ENCODE measurements around the gene CD69. TPM values are rescaled to one million over a fixed set of nuclear protein-coding genes. Genes with fewer than 3 reads are reported as not detected.
"Not testable (repeated sequence)": the region's sequence is repeated elsewhere in the genome, so short reads cannot be mapped to it uniquely, and the experiment has no call there.

The CD69 gene
- total RNA-seq, 1 donor from 2014 or later, result 72.2 TPM

GRCh38 chr12:9753073-9753472, 7.6 kb downstream of the CD69 start:
- H3K4me1 Mint-ChIP-seq (ENCODE audit: low read depth), result peaks cover 57% of the 10 kb centered on the region
- DNase-seq (ENCODE audit: low spot score), result no peak
- intact Hi-C loops (cut with micrococcal nuclease), result no loop called here
- peak overlapping the region; percentile 26 for H3K4me3 Mint-ChIP-seq (ENCODE audit: low read depth)
- H3K36me3 Mint-ChIP-seq (ENCODE audit: low read depth), result peaks cover 60% of the 10 kb centered on the region
- H3K27me3 Mint-ChIP-seq (ENCODE audit: low read depth), result no peaks in the 10 kb centered on the region
- H3K27ac Mint-ChIP-seq, result peak overlapping the region; percentile 14
- no peaks in the 10 kb centered on the region for H3K9me3 Mint-ChIP-seq

- Mint-ChIP-seq H3K4me1 (ENCODE audit: low read depth) (peaks cover 56% of the 10 kb centered on the region), H3K27me3 (ENCODE audit: low read depth) (no peaks in the 10 kb centered on the region), H3K4me3 (ENCODE audit: low read depth) (no peak overlapping the region), H3K27ac (peak overlapping the region; percentile 78), H3K36me3 (ENCODE audit: low read depth) (peaks cover 53% of the 10 kb centered on the region), H3K9me3 (no peaks in the 10 kb centered on the region)
- no peak for DNase-seq (ENCODE audit: low spot score)
- intact Hi-C loops (cut with micrococcal nuclease), result no loop called here
Measured at GRCh38 chr12:9752145-9752933, 8.4 kb downstream of the CD69 start.

GRCh38 chr12:9751204-9752144, 9.2 kb downstream of the CD69 start:
- Mint-ChIP-seq H3K4me3 (ENCODE audit: low read depth) (peak overlapping the region; percentile 63), H3K27me3 (ENCODE audit: low read depth) (no peaks in the 10 kb centered on the region), H3K9me3 (no peaks in the 10 kb centered on the region), H3K4me1 (ENCODE audit: low read depth) (peaks cover 53% of the 10 kb centered on the region), H3K27ac (peak overlapping the region; percentile 78), H3K36me3 (ENCODE audit: low read depth) (peaks cover 44% of the 10 kb centered on the region)
- intact Hi-C loops (cut with micrococcal nuclease), result no loop called here
- no peak for DNase-seq (ENCODE audit: low spot score)

GRCh38 chr12:9750276-9751203, 10.2 kb downstream of the CD69 start:
- Mint-ChIP-seq H3K9me3 (no peaks in the 10 kb centered on the region), H3K4me3 (ENCODE audit: low read depth) (no peak overlapping the region), H3K4me1 (ENCODE audit: low read depth) (peaks cover 48% of the 10 kb centered on the region)

GRCh38 chr12:9749640-9750039, 11.1 kb downstream of the CD69 start:
- Mint-ChIP-seq H3K27ac (no peak overlapping the region), H3K36me3 (ENCODE audit: low read depth) (peaks cover 27% of the 10 kb centered on the region), H3K27me3 (ENCODE audit: low read depth) (peaks cover 1% of the 10 kb centered on the region), H3K9me3 (no peaks in the 10 kb centered on the region), H3K4me1 (ENCODE audit: low read depth) (peaks cover 44% of the 10 kb centered on the region), H3K4me3 (ENCODE audit: low read depth) (no peak overlapping the region)
- intact Hi-C loops (cut with micrococcal nuclease), result loop anchor here (1.0 to 10.0 kb wide), 7 partner anchors 7 to 391 kb away; partner anchors contain the start of gene CLEC9A
- DNase-seq (ENCODE audit: low spot score), result no peak

More at GRCh38 chr12:9750276-9751203, 10.2 kb downstream of the CD69 start:
- intact Hi-C loops (cut with micrococcal nuclease), result loop anchor here (1.0 kb wide), 6 partner anchors 8 to 390 kb away; no protein-coding TSS in a partner anchor
- peaks cover 1% of the 10 kb centered on the region for H3K27me3 Mint-ChIP-seq (ENCODE audit: low read depth)
- peaks cover 36% of the 10 kb centered on the region for H3K36me3 Mint-ChIP-seq (ENCODE audit: low read depth)
- peak overlapping the region; percentile 44 for H3K27ac Mint-ChIP-seq
- DNase-seq (ENCODE audit: low spot score), result peak; percentile 46

GRCh38 chr12:9745199-9745598, 15.5 kb downstream of the CD69 start:
- intact Hi-C loops (cut with micrococcal nuclease), result loop anchor here (10.0 kb wide), 1 partner anchor 290 kb away; the partner anchor contains the start of gene CLEC9A
- Mint-ChIP-seq H3K36me3 (ENCODE audit: low read depth) (peaks cover 6% of the 10 kb centered on the region), H3K27ac (no peak overlapping the region), H3K27me3 (ENCODE audit: low read depth) (peaks cover 1% of the 10 kb centered on the region), H3K4me1 (ENCODE audit: low read depth) (peaks cover 42% of the 10 kb centered on the region), H3K9me3 (peaks cover 6% of the 10 kb centered on the region), H3K4me3 (ENCODE audit: low read depth) (no peak overlapping the region)
- DNase-seq (ENCODE audit: low spot score), result no peak

GRCh38 chr12:9742661-9743060, 18.0 kb downstream of the CD69 start:
- Mint-ChIP-seq H3K27ac (peak overlapping the region; percentile 95), H3K36me3 (ENCODE audit: low read depth) (peaks cover 18% of the 10 kb centered on the region), H3K4me3 (ENCODE audit: low read depth) (peak overlapping the region; percentile 79), H3K9me3 (peaks cover 8% of the 10 kb centered on the region), H3K27me3 (ENCODE audit: low read depth) (peaks cover 1% of the 10 kb centered on the region), H3K4me1 (ENCODE audit: low read depth) (peaks cover 54% of the 10 kb centered on the region)
- DNase-seq (ENCODE audit: low spot score), result no peak
- intact Hi-C loops (cut with micrococcal nuclease), result loop anchor here (1.0 to 10.0 kb wide), 9 partner anchors 8 to 560 kb away; partner anchors contain the start of genes CLEC2D, CLEC9A and GABARAPL1

GRCh38 chr12:9741726-9742125, 19.0 kb downstream of the CD69 start:
- H3K27me3 Mint-ChIP-seq (ENCODE audit: low read depth), result peaks cover 1% of the 10 kb centered on the region
- H3K36me3 Mint-ChIP-seq (ENCODE audit: low read depth), result peaks cover 18% of the 10 kb centered on the region
- peaks cover 8% of the 10 kb centered on the region for H3K9me3 Mint-ChIP-seq
- intact Hi-C loops (cut with micrococcal nuclease), result loop anchor here (1.0 to 10.0 kb wide), 12 partner anchors 8 to 561 kb away; partner anchors contain the start of genes CLEC2D, CLEC9A, CLECL1 and GABARAPL1
- peak overlapping the region; percentile 65 for H3K4me3 Mint-ChIP-seq (ENCODE audit: low read depth)
- peak; percentile 80 for DNase-seq (ENCODE audit: low spot score)
- H3K27ac Mint-ChIP-seq, result peak overlapping the region; percentile 95
- H3K4me1 Mint-ChIP-seq (ENCODE audit: low read depth), result peaks cover 61% of the 10 kb centered on the region

GRCh38 chr12:9740106-9740750, 20.5 kb downstream of the CD69 start:
- Mint-ChIP-seq H3K9me3 (peaks cover 8% of the 10 kb centered on the region), H3K27me3 (ENCODE audit: low read depth) (no peaks in the 10 kb centered on the region), H3K36me3 (ENCODE audit: low read depth) (peaks cover 18% of the 10 kb centered on the region), H3K4me3 (ENCODE audit: low read depth) (peak overlapping the region; percentile 55), H3K27ac (peak overlapping the region; percentile 62), H3K4me1 (ENCODE audit: low read depth) (peaks cover 68% of the 10 kb centered on the region)
- DNase-seq (ENCODE audit: low spot score), result no peak
- intact Hi-C loops (cut with micrococcal nuclease), result loop anchor here (2.0 to 10.0 kb wide), 6 partner anchors 89 to 562 kb away; partner anchors contain the start of genes CLEC9A and GABARAPL1

GRCh38 chr12:9739404-9740105, 21.1 kb downstream of the CD69 start:
- H3K27me3 Mint-ChIP-seq (ENCODE audit: low read depth); H3K4me3 Mint-ChIP-seq (ENCODE audit: low read depth): not testable (repeated sequence)
- H3K4me1 Mint-ChIP-seq (ENCODE audit: low read depth), result peaks cover 64% of the 10 kb centered on the region

GRCh38 chr12:9738905-9739304, 21.8 kb downstream of the CD69 start:
- H3K4me3 Mint-ChIP-seq (ENCODE audit: low read depth); H3K27me3 Mint-ChIP-seq (ENCODE audit: low read depth); H3K9me3 Mint-ChIP-seq; DNase-seq (ENCODE audit: low spot score): not testable (repeated sequence)
- Mint-ChIP-seq H3K4me1 (ENCODE audit: low read depth) (peaks cover 68% of the 10 kb centered on the region), H3K36me3 (ENCODE audit: low read depth) (peaks cover 18% of the 10 kb centered on the region), H3K27ac (peak overlapping the region; percentile 51)
- intact Hi-C loops (cut with micrococcal nuclease), result loop anchor here (10.0 kb wide), 2 partner anchors 404 to 494 kb away; no protein-coding TSS in a partner anchor

More at GRCh38 chr12:9739404-9740105, 21.1 kb downstream of the CD69 start:
- not testable (repeated sequence) for DNase-seq (ENCODE audit: low spot score); H3K9me3 Mint-ChIP-seq; H3K27ac Mint-ChIP-seq
- intact Hi-C loops (cut with micrococcal nuclease), result loop anchor here (2.0 to 10.0 kb wide), 8 partner anchors 89 to 563 kb away; partner anchors contain the start of genes CLEC9A and GABARAPL1
- peaks cover 18% of the 10 kb centered on the region for H3K36me3 Mint-ChIP-seq (ENCODE audit: low read depth)
